Activated CD8-positive, alpha-beta memory T cell treated with anti-CD3 and anti-CD28 coated beads for 36 hours (primary cell): ENCODE results near the gene FBXL16. TPM values are rescaled to one million over a fixed set of nuclear protein-coding genes. Genes with fewer than 3 reads are reported as not detected.

Experiments used
- CTCF ChIA-PET: fragments of 350-600 bp; sonication (Branson Sonifier 250); formaldehyde crosslinking; loops from one replicate; lab custom pipeline; 2021; ENCODE audit warnings: antibody characterized with exemption; lab: Charles Lee
- POLR2A ChIA-PET: fragments of 350-600 bp; sonication (Branson Sonifier 250); formaldehyde crosslinking; loops from one replicate; lab custom pipeline; 2021; ENCODE audit warnings: antibody characterized with exemption; lab: Charles Lee
- total RNA-seq, 2 experiments: library from RNA; stranded (reverse); gene quantifications; one replicate each; pipeline ENCODE4 v1.2.3, GENCODE V29; 2021

The FBXL16 gene
- total RNA-seq, 2 experiments from 2014 or later = 4.1 to 5.7 TPM

DNA sequence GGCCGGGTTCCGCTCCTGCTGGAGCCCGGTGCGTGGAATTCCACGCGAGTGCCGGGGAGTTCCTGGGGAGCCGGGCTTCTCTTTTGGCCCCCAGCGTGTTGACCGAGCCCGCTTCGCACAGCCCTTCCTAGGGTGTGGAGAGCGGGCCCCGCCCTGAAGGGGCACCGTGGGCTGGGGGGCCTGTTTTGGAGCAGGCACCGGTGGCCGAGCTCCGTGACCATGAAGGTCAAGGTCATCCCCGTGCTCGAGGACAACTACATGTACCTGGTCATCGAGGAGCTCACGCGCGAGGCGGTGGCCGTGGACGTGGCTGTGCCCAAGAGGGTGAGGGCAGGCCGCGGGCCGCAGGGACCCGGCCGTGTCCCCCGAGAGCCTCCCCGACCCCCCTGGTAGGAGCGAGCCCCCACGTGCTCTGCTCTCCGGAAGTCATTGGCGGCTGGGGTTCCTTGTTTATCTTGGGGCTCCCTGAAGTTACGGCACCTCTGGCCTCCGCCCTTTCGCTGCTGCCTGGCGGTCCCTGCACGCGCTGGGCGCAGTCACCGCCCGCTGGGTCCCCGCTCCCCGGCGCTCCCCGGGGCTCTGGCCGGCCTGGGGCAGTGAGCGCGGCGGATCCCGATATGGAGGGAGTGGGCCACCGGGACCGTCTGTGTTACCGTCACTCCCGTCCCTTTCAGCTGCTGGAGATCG, 21.8 kb upstream of the FBXL16 start:
- CTCF ChIA-PET = interaction anchor here (1.1 to 3.0 kb wide), 5 partner anchors 8 to 58 kb away, joined by 3 to 15 read pairs (median 3); partner anchors contain the start of gene CIAO3
- POLR2A ChIA-PET = interaction anchor here (0.9 to 1.5 kb wide), 2 partner anchors 9 to 32 kb away, joined by 3 to 7 read pairs; no protein-coding TSS in a partner anchor

- ChIA-PET CTCF (interaction anchor here (1.2 to 3.1 kb wide), 5 partner anchors 9 to 58 kb away, joined by 3 to 26 read pairs (median 3); partner anchors contain the start of genes CIAO3, METRN and RHOT2), POLR2A (interaction anchor here (1.0 to 1.2 kb wide), 2 partner anchors 9 to 61 kb away, joined by 3 to 7 read pairs; partner anchors contain the start of gene RPUSD1)
Observed at GRCh38 chr16:726438-727290, 21.1 kb upstream of the FBXL16 start, which contains the start of the genes CCDC78 and HAGHL. Gene CCDC78 (minus strand): TSS chr16:726443. CDS start chr16:726367, 76 bp downstream. Gene HAGHL (plus strand): TSS chr16:727106. CDS start chr16:727510, 404 bp downstream.

- ChIA-PET POLR2A (interaction anchor here (1.0 to 1.2 kb wide), 2 partner anchors 10 to 62 kb away, joined by 3 to 7 read pairs; partner anchors contain the start of gene RPUSD1), CTCF (interaction anchor here (1.4 to 3.1 kb wide), 4 partner anchors 9 to 58 kb away, joined by 3 to 26 read pairs (median 9); partner anchors contain the start of genes CIAO3, METRN and RHOT2)
Observed at GRCh38 chr16:726188-726437, 20.5 kb upstream of the FBXL16 start.

DNA sequence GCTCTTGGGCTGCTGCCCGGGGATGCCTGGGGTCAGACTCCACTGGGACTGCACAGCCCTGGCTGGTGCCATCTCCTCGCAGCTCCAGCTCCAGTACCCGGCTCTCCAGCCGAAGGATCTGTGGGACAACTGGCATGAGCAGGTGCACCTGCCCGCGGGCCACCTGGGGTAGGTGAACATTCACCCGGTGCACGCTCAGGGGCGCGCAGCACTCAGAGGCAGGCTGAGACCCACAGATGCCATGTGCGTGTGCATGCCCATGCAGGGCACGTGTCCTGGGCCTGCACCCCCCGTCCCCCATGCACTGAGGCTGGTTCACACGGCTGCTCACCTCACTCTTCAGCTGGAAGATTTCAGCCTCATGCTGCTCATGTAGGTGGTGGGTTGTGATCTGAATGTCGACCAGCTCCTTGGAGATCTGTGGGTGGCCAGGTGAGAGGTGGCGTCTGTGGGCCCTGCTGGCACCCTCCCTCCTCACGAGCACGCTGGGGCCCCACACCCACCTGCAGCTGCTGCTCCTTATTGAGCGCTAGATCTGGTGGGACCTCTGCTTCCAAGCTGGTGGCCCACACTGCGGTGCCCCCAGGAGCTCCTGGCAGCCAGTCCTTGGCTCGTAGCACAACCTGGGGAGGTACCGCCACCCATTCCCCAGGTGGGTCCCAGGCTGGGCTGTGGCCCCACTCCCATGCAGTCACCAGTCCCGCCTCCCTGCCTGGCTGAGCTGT, 20.0 kb upstream of the FBXL16 start:
- ChIA-PET CTCF (interaction anchor here (0.9 to 3.1 kb wide), 4 partner anchors 10 to 57 kb away, joined by 3 to 26 read pairs (median 10); partner anchors contain the start of genes CIAO3, METRN and RHOT2), POLR2A (interaction anchor here (0.7 to 1.2 kb wide), 3 partner anchors 10 to 78 kb away, joined by 3 to 7 read pairs (median 3); partner anchors contain the start of gene RPUSD1)

DNA sequence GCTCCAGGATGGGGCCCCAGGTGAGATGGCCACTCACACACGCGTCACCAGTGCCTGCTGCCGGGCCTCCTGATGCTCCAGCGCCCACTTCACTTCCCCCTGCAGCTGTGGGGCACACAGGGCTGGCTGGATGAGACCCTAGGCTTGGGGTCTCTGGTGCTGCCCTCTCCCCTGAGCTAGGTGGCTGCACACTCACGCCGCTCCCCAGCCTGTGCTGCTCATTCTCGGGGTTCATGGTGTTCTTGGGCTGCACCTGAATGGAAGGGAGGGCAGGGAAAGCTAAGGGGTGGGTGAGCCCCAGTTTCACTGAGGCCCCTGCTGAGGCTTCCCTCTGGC, 19.4 kb upstream of the FBXL16 start:
- ChIA-PET POLR2A (interaction anchor here (1.2 kb wide), 1 partner anchor 11 kb away, joined by 7 read pairs; no protein-coding TSS in a partner anchor), CTCF (interaction anchor here (0.7 to 3.1 kb wide), 4 partner anchors 10 to 89 kb away, joined by 3 to 26 read pairs (median 4); partner anchors contain the start of genes METRN and WDR24)

DNA sequence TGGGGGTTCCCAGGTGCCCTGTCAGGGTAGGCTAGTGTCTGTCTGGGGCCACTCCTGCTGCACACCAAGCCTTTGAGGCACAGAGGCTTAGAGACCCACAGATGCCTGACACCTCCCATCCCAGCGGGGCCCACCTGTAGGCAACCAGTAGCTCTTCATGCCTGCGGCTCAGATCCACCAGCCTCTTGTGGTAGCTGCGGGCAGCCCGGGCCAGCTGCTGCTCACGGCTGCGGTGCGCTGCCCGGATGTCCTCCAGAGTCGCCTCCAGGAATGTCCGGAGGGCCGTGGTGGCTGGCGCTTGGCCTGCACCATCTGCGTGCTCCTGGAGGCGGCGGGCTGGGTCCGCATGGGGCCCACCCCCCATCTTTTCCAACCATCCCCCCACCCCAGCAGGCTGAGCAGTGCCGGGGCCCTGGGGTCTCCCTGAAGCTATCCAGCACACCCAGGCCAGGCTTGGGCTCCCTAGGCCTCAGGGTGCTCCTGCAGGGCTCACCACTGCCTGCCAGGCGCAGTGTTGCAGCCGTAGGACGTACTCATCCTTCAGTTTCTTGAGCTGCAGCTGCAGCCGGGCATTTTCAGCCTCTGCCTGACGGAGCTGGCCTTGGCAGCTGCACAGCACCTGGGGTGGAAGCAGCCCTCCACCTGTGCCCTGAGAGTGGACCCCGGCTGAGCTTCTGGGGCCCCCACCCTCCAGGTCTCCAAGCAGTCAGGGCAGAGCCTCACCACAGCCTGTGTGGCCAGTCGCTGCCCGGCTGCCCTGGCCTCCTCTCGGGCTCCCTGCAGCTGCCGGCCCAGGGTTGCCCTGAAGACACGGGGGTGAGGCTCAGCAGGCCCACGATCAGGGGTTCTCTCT, 18.8 kb upstream of the FBXL16 start:
- CTCF ChIA-PET = interaction anchor here (0.7 to 3.1 kb wide), 3 partner anchors 10 to 89 kb away, joined by 3 to 26 read pairs (median 3); partner anchors contain the start of genes METRN and WDR24

GRCh38 chr16:723695-724094, 18.1 kb upstream of the FBXL16 start:
- CTCF ChIA-PET = interaction anchor here (3.1 kb wide), 1 partner anchor 10 kb away, joined by 26 read pairs; the partner anchor contains the start of gene METRN
- POLR2A ChIA-PET = interaction anchor here (1.0 kb wide), 1 partner anchor 12 kb away, joined by 3 read pairs; no protein-coding TSS in a partner anchor

More for the DNA sequence above, 18.8 kb upstream of the FBXL16 start:
- POLR2A ChIA-PET = no interaction called here

DNA sequence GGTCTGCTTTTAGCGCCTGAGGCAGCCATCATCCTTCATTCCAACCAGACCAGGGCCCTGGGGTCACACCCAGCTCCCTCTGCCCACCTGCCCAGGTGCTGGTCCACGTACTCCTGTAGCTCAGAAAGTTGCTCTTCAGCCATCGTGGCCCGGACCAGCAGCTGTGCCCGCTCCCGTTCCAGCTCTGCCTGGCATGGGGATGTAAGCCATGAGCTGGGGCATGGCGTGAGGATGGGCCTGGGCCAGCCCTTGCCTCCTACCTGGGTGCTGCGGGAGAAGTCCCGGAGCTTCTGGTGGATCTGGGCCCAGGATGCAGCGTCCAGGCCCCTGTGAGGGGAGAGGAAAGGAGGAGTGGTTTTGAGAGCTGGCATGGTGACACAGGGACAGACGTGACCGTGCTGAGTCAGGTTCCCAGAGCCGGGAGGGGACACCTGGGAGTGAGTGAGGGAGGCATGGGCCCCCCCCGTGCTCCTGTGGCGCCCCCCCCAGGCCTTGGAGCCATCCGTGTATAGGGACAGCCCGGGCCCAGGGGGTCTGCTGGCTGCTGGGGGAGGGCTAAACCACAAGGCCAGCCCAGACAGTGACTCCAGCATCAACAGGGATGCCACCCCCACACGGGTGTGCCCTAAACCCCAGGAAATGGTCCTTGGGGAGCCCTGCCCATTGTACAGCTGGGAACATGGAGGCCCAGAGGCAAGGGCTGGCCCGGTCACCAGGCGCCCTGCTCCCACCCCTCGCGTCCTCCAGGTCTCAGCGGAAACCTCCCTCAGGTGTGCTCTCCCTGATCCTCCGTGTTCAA, 17.4 kb upstream of the FBXL16 start:
- ChIA-PET CTCF (interaction anchor here (0.6 to 1.9 kb wide), 3 partner anchors 11 to 139 kb away, joined by 3 to 5 read pairs (median 4); no protein-coding TSS in a partner anchor), POLR2A (interaction anchor here (1.0 kb wide), 2 partner anchors 13 to 18 kb away, joined by 3 read pairs; partner anchors contain the start of gene CIAO3)

GRCh38 chr16:721765-722540, 16.4 kb upstream of the FBXL16 start:
- CTCF ChIA-PET = interaction anchor here (0.8 to 3.2 kb wide), 8 partner anchors 8 to 63 kb away, joined by 3 to 15 read pairs (median 4); no protein-coding TSS in a partner anchor
- POLR2A ChIA-PET = interaction anchor here (1.0 to 3.9 kb wide), 6 partner anchors 9 to 85 kb away, joined by 3 to 15 read pairs (median 4); partner anchors contain the start of gene CIAO3

DNA sequence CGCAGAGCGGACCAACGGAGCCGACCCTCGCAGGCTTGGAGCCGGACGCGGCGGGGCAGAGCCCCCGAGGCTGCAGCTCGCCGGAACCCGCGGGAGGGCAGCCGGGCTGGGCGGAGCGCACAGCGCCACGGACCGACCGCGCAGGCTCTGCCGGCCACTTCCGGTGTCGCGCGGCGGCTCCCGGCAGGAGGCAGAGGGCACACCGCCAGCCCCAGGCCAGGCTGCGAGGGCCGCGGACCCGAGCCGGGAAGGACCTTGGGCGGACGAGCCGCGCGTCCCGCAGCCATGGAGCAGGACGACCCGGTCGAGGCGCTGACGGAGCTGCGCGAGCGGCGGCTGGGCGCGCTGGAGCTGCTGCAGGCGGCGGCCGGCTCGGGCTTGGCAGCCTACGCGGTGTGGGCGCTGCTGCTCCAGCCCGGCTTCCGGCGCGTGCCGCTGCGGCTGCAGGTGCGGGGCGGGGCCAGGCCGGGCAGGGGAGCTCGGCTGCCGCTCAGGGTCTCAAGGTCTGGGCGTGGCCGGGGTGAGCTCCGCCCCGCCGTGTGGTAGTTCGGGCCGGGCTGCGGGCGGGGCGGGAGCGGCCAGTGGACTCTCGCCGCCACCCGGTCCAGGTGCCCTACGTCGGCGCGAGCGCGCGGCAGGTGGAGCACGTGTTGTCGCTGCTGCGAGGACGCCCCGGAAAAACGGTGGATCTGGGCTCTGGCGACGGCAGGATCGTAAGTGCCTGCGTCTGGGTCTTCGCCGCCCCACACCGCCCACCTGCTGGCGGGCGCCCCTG, 15.6 kb upstream of the FBXL16 start, which contains the start of gene ANTKMT:
Gene ANTKMT (plus strand): TSS at position 157 of the 775 bp plus-strand sequence. CDS start 129 bp downstream, at position 286.
- POLR2A ChIA-PET = interaction anchor here (0.9 to 3.9 kb wide), 7 partner anchors 9 to 85 kb away, joined by 3 to 15 read pairs (median 3); partner anchors contain the start of gene CIAO3

DNA sequence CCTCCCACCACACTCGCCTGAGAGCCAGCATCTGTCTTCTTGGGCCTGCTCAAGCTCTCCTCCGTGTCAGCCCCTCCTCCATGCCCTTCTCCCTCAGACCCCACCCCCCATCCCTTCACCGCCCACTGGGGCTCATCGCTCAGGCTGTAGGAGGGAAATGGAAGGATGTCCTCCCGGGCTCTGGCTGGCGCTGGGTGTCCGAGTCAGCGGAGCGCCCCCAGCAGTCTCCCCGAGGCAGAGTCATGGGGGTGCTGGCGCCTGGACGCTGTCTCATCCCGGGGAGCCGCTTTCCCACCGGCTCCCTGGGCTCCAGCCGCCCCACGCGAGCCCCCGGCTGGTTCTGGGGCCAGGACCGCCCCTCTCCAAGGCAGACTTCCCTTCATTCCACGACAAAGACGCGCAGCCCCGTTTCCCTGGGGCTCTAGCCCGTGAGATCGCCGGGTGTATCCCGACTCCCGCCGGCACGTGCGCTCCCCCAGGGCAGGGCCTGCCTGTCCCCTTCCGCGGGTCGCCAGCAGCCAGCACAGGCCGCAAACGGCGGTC, 14.9 kb upstream of the FBXL16 start:
- CTCF ChIA-PET = interaction anchor here (0.7 to 3.2 kb wide), 14 partner anchors 8 to 92 kb away, joined by 3 to 17 read pairs (median 4); partner anchors contain the start of genes CIAO3 and RHBDL1
- POLR2A ChIA-PET = interaction anchor here (0.6 to 3.9 kb wide), 9 partner anchors 10 to 86 kb away, joined by 3 to 15 read pairs (median 3); partner anchors contain the start of genes CIAO3 and RHOT2

More for the DNA sequence above, 15.6 kb upstream of the FBXL16 start, which contains the start of gene ANTKMT:
- CTCF ChIA-PET = interaction anchor here (0.8 to 3.2 kb wide), 11 partner anchors 9 to 64 kb away, joined by 3 to 17 read pairs (median 5); partner anchors contain the start of gene RHBDL1

DNA sequence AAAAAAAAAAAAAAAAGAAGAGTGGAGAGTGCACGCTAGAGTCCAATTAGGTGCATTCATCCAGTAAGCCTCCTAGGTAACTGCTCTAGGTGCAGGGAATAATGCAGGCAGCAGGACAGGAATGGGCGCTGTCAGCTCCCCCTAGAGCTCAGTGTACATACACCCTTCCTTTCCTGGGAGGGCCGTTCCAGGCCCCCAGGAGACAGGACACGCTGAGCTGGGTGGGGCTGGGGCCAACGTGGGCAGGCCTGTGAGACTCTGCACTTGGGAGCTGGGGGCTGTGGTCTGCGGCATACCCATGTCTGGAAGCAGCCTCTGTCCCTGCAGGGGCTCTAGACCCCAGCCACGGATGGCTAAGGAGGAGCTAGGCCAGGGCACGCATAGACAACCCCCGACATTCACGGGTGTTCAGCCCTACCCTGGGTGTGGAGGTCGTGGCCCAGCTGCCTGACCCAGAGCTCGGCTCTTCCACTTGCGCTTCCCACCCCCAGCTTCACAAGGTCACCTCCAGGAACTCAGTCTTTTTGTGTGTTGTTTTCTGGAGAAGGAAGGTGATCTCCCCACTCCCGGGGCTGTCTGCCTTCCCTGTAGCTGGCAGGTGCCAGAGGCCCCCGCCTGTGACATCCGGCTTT, 14.3 kb upstream of the FBXL16 start:
- ChIA-PET POLR2A (interaction anchor here (0.6 to 3.9 kb wide), 6 partner anchors 11 to 63 kb away, joined by 3 to 15 read pairs (median 3); partner anchors contain the start of genes CIAO3 and RHOT2), CTCF (interaction anchor here (0.7 to 3.2 kb wide), 11 partner anchors 9 to 92 kb away, joined by 3 to 17 read pairs (median 4); partner anchors contain the start of gene CIAO3)

GRCh38 chr16:718922-719321, 13.3 kb upstream of the FBXL16 start:
- POLR2A ChIA-PET = interaction anchor here (3.9 kb wide), 1 partner anchor 12 kb away, joined by 15 read pairs; no protein-coding TSS in a partner anchor
- CTCF ChIA-PET = interaction anchor here (1.3 to 3.2 kb wide), 4 partner anchors 17 to 93 kb away, joined by 3 to 17 read pairs (median 9); no protein-coding TSS in a partner anchor
